ENCODE data around the gene KLHDC8A. TPM values are rescaled to one million over a fixed set of nuclear protein-coding genes. Genes with fewer than 3 reads are reported as not detected.

Gene KLHDC8A
- total RNA-seq, 1 donor from 2014 or later, result not detected

GRCh38 chr1:205323794-205324193, 32.9 kb downstream of the KLHDC8A start:
- ATAC-seq (no peak), DNase-seq (ENCODE audit: low spot score) (no peak)

GRCh38 chr1:205321959-205322283, 34.8 kb downstream of the KLHDC8A start:
- DNase-seq (ENCODE audit: low spot score) (no peak), ATAC-seq (no peak)

DNA sequence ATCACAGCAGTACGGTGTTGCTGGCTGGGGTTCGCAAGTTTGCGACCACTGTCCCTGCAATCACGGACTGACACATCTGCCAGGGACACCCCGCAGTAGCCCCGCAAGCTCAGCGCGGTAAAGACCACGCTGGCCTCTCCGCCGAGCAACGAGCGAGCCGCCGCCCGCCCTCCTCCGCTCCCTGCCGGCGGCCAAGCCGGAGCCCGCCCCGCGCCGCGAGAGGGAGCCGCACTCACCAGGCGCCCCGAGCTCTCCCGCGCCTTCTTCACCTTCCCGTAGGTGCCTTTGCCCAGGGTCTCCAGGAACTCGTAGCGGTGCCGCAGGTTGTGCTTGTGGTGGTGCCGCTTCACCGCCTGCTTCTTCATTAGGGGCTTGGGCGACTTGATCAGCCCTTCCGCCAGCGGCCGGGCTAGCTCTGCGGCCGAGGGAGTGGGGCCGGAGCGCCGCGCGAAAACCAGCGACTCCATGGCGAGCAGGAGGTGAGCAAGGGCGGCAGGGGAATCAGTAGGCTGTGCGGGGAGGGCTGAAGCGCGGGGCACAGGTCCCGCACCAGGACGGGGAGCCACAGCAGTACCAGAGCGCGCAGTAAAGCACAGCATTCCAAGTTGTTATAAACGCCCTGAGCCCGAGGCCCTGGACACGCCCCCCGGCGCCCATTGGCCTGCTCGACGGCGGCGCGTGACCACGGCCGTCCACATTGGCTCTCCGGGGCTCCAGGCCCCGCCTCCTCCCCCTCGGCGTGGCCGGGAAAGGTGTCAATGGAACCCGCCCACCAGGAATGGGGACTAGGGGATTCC, 35.4 kb downstream of the KLHDC8A start, which contains the start of gene NUAK2:
Gene NUAK2 (minus strand): TSS at position 584 of the 797 bp plus-strand sequence. CDS start 117 bp downstream, at position 467.
- ATAC-seq, result peak; percentile 84
- peak; percentile 97 for DNase-seq (ENCODE audit: low spot score)

DNA sequence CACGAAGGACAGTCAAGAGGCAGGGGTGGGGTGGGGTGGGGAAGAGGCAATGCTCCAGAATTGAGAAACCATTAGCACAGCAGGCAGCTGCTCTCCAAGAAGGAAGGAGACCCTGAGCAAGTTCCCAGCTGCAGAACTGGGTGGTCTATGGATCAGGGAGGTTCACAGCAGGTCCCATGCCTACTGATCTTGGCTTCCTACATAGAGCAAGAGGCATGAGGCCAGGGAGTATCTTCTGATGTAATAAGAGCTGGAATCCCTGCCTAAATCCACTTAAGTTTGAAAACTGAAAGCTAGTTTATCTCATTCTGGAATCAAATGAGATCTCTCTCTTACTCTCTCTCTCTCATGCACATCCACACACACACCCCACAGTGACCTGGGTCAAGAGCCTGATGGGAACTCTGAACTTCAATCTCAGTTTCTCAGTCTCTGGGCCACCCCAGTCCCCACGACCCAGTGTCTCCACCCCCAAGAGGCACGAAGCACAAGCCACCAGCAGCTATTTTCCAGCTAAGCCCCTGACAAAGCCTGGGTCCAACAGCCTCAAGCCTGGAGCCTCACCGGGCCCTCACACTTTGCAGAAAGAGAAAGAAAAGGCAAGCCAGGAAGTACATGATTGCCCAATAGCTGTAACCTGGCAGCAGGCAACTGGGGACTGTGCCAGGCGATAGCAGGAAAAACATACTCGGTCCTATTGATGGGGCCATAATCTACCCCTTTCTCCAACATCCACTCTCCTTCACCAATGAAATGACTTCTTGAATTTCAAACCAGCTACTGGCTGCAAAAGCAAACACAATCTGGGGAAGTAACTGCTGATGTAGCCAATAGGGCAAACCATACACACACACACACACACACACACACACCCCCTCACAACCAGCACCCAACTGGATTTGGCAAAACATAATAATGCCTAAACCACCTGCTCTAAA, 37.4 kb downstream of the KLHDC8A start:
- peak; percentile 89 for DNase-seq (ENCODE audit: low spot score)
- ATAC-seq, result peak; percentile 40

DNA sequence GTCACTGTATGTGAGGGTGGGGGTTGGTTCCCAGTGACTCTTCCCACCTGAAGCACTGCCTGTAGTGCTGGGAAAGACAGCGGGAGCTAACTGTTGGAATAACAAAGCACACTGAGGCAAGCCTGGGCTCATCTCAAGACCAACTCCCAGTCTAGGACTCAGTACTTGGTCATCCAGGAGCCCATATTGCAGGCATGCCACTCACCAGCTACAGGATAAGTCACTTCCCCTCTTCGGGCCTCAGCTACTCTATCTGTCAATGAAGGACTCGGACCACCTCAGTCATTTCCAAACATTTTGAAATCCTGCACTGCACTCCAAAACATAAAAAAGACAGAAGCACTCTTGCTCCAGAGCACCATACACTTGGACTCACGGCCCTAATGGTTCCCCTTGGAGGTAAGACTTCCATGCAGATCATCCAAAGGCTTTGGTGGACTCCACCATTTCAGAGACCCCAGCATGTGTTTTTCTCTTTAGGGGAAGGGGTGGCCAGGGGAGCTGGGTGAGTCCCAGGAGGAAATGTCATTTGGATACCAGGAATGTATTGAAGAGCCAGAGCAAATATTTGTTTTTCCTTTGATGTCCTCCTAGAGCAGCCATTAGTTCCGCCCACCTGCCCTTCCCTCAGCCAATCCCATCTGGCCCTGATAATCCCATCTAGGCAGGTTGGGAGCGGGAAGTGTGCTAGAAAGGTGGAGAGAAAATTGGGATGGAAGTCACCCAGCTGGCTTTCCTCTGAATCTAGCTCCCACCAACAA, 38.3 kb downstream of the KLHDC8A start:
- ATAC-seq (peak; percentile 45), DNase-seq (ENCODE audit: low spot score) (peak; percentile 70)

GRCh38 chr1:205317311-205317917, 39.3 kb downstream of the KLHDC8A start:
- ATAC-seq, result peak; percentile 45

GRCh38 chr1:205316161-205316566, 40.6 kb downstream of the KLHDC8A start:
- DNase-seq (ENCODE audit: low spot score) (no peak), ATAC-seq (no peak)

More at GRCh38 chr1:205317311-205317917, 39.3 kb downstream of the KLHDC8A start:
- DNase-seq (ENCODE audit: low spot score), result peak; percentile 89

GRCh38 chr1:205315008-205315618, 41.6 kb downstream of the KLHDC8A start:
- ATAC-seq (no peak), DNase-seq (ENCODE audit: low spot score) (no peak)

DNA sequence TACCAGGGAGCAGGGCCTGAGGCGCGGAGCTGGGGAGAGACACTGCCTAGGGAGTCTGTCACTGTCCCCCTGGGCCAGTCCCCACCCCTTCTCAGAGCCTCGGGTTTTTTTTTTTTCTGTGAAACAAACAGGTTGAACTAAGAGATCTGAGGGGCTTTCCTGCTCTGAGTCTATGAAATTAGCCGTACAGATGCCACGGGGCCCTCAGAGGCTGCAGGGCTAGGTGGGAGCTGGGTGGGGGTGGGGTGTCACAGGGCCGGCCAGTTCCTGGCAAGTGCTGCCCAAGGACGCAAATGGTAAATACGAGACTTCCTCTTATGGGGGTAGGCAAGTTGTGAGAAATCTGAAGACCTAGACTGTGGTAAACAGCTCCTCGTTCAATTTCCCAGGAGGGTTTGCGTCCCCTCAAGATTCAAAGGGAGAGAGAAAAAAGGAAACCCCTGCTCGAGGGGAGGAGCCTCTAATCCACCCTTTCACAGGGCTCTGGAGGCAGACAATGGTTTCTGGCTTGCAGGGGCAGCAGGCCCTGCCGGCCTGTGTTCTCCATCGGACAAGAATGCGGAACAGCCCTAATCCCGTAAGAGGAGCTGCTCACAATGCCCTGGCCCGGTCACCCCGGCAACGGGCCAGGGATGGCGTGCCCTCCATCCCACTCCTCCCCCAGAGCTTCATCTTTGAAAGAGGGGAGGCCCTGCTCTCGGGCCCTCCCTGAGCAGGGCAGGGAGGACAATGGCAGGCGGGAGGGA, 43.0 kb downstream of the KLHDC8A start:
- peak; percentile 6 for ATAC-seq

GRCh38 chr1:205312866-205313562, 43.7 kb downstream of the KLHDC8A start:
- DNase-seq (ENCODE audit: low spot score) (no peak), ATAC-seq (no peak)

More for the DNA sequence above, 43.0 kb downstream of the KLHDC8A start:
- no peak for DNase-seq (ENCODE audit: low spot score)

DNA sequence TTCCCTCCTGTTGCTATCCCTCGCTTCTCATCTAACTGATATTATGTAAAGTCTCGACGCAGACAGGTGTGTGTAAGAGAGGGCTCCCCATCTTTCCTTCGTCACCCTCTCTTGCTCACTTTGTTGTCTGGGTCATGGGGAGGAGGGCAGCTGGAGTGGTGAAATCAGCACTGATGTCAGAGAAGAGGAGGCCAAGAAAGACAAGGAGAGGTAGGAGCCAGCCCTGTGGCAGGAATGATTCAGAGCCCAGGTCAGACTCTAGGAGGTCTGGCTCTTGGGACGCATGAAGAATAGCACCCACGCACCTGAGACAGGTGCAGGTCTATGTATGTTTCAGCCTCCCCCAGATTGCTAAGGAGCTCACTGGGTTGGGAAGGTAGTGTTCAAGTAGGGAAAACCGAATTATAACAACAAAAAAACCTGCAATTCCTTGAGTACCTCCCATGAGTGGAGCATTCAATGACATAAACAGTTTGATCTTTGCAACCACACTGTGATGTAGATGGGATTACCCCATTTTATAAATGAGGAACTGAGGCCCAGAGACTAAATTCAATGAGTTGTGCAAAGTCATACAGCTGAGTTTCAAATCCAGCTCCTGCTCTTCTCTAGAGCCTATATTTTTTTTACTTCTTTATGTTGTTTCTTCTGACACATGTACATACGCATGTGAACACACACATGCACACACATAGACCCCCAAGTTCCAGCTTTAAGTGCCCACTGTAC, 45.6 kb downstream of the KLHDC8A start:
- no peak for DNase-seq (ENCODE audit: low spot score)
- no peak for ATAC-seq

- ATAC-seq (no peak), DNase-seq (ENCODE audit: low spot score) (no peak)
Observed at GRCh38 chr1:205309741-205310140, 47.0 kb downstream of the KLHDC8A start.

DNA sequence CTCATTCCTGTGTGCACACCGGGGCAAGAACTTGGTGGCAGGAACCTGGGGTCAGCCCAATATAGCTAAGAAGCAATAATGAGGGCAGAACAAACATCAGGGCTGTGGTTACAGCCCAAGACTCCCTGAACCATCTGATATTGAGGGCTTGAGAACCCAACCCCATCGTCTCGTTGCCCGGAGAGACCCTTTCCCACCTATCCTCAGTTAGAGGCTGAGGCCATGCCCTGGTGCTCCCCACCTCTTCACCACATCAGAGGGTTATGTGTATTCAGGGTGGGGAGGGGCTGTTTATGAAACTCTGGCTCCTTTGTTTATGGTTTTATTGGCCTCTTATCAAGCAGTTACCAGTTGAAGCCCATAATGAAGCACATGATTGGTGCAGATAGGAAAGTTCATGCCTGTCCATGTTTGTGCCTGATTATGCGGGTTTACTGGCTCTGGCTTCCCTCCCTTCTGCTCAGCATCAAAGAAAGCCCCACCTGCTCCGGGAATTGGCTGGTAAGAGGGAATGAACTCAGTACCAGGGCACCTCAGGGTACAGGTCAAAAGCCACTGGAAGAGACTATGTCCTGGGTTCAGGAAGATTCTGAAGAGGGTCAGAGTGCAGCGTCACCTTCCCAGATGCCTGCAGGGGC, 49.7 kb downstream of the KLHDC8A start:
- DNase-seq (ENCODE audit: low spot score), result no peak
- ATAC-seq, result peak; percentile 57

DNA sequence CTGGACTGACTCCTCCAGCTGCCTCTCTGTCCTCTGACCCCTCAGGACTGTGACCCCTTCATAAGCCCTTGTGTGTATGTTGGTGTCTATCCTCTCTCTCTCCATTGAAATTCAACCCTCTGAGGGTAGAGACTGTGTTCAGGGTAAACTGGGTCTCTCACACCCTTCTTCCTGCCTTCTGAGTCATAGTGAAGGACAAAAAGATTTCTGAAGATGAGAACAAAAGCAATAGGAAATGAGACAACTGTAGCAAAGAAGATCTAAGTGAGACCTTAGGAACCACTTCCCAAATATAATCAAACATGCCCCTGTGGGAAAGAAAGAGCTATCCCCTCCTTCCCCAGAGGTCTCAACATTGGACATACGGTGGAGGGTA, 52.0 kb downstream of the KLHDC8A start:
- ATAC-seq (no peak), DNase-seq (ENCODE audit: low spot score) (no peak)

DNA sequence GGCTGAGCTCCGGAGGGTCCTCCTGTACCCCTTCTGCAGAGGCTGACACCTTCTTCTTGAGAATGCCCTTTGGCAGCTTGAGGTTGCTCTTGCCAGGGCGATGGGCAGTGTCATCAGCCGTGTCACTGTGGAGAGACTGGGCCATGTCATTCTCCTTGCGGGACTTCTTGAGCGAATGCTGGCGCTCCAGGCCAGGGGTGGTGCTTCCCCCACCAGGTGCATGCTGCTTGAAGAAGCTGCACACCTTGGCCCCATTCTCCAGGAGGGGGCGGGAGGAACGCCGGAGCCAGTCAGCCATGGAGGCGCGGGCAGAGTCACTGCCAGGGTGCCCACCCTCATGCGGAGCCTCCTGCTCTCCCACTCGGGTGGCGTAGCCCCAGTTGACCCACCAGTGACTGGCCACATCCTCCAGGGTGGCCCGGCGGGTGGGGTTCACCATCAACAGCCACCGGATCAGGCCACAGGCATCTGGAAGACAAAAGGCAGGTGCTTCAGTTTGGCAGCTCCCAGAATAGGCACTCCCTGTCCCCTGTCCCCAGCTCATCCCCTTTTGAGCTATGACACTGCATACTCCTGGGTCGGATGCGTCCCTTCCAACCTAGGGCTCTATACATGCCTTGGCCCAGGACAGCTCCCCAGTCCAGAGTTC, 52.6 kb downstream of the KLHDC8A start:
- ATAC-seq (no peak), DNase-seq (ENCODE audit: low spot score) (no peak)

DNA sequence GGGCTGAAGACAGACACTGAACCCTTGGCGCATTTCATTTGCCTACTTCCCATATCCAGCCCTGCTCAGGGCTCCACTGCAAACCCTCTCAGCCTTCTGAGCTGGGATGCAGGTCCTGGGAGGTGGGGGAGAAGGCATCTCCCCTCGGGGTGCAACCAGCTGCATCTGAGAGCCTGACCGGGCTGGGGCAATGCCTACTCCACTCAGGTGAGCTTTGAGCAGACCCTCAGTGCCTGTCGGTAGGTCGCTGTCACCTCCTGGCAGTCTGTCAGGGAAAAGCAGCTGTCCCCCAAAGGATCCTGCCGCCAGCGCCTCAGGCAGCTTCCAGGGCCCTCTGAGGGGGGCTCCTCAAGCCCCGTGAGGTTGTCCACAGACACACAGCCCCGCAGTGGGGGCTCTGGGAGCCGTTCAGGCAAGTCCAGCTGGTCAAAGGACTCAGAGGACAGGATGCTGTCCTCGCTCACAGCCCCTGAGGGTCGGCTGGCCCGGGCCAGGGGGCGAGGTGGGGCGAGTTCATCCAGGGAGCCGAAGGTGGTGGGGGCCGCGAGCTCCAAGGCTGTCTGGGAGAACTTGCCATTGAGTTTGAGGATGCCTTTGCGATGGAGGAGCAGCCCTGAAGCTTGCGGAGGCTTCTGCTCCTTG, 53.4 kb downstream of the KLHDC8A start:
- no peak for DNase-seq (ENCODE audit: low spot score)
- ATAC-seq, result no peak

All from left lobe of liver (tissue), 2 donors.